ENCODE results near the gene CCDC178.
A peak's percentile ranks its signal among the peaks of the same experiment; 100 is the strongest.
"Not testable (repeated sequence)": the region's sequence is repeated elsewhere in the genome, so short reads cannot be mapped to it uniquely, and the experiment has no call there.

CCDC178 gene

DNA sequence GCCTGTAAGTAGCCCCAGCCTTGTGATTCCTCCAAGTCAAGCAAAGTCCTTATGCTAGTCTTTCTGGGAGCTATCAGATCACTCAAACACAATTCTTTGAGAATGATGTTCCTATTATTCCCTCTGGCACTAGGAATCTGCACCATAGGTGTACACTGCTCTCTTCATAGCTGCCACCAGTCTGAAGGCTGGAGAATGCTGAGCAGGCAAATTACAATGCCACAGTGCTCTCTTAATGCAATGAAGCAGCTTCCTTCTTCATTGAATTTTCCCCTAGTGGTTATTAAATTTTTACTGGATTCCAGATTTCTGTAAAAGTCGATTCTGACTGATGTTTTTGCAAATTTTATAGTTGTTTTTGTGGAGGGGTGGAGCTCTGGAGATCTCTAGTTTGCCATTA lies 84.8 kb downstream of the CCDC178 start:
- DNase-seq = no peak

GRCh38 chr18:33355263-33355662 lies 85.3 kb downstream of the CCDC178 start:
- DNase-seq = no peak

GRCh38 chr18:33350256-33350655 lies 90.3 kb downstream of the CCDC178 start:
- DNase-seq = no peak

- not testable (repeated sequence) for DNase-seq
Observed at GRCh38 chr18:33339733-33340132, 100.8 kb downstream of the CCDC178 start.

GRCh38 chr18:33334781-33335180 lies 105.7 kb downstream of the CCDC178 start:
- DNase-seq = no peak

DNA sequence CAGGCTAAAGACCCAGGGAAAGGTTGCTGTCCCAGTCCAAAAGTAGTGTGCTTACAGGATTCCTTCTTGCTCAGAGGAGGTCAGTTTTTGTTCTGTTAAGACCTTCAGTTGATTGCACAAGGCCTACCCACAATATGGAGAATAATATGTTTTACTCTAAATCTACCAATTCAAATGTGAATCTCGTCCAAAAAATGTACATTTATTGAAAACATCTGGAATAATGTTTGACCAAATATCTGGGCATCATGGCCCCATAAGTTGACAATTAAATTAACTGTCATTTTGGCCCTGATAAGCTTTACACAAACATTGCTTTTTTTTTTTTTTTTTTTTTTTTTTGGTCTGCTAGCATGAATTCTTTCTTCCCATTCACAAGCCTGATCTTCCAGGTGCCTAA lies 109.8 kb downstream of the CCDC178 start:
- DNase-seq = no peak

GRCh38 chr18:33326975-33327374 lies 113.5 kb downstream of the CCDC178 start:
- no peak for DNase-seq

- no peak for DNase-seq
Observed at GRCh38 chr18:33317640-33318039, 122.9 kb downstream of the CCDC178 start.

- DNase-seq = no peak
Observed at GRCh38 chr18:33316146-33316587, 124.4 kb downstream of the CCDC178 start.

DNA sequence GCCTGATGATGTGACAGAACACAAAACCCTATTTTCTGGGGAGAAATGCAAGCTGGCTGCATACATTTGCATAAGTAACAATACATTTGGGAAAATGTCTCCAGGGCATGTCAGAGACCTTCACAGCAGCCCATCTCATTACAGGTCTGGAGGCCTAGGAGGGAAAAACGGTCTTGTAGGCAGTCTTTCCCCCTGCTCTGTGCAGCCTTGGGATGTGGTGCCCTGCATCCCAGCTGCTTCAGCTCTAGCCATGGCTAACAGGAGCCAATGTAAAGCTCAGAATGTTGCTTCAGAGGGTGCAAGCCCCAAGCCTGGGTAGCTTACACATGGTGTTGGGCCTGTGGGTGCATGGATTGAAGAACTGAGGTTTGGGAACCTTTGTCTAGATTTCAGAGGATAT lies 133.0 kb downstream of the CCDC178 start:
- DNase-seq = no peak

GRCh38 chr18:33304277-33304676 lies 136.2 kb downstream of the CCDC178 start:
- no peak for DNase-seq

- no peak for DNase-seq
Observed at GRCh38 chr18:33291539-33291938, 149.0 kb downstream of the CCDC178 start.

DNA sequence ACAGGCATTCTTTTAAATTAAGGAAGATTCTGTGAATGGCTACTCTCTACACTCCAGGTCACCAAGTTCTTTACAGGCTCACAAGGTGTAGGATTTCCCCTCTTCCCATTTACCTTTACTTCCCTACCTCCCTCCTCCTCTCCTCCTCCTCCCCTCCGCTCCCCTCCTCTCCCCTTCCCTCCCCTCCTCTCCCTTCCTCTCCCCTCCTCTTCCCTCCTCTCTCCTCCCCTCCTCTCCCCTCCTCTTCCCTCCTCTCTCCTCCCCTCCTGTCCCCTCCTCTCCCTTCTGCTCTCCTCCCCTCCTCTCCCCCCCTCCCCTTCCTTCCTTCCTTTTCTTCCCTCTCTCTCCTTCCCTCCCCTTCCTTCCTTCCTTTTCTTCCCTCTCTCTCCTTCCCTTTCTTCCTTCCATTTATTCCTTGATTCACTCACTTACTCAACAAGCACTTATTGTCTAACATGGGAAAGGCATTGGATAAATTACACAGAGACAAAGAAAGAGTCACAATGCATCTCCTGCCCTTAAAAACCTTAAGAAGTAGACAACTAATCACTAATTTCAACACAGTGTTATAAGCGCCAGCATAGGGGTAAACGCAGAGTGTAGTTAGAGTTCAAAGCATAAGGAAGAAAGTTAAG lies 152.3 kb downstream of the CCDC178 start:
- DNase-seq = no peak

- no peak for DNase-seq
Observed at GRCh38 chr18:33282709-33283333, 157.7 kb downstream of the CCDC178 start.

- DNase-seq = no peak
Observed at GRCh38 chr18:33282142-33282541, 158.4 kb downstream of the CCDC178 start.

- no peak for DNase-seq
Observed at GRCh38 chr18:33277431-33277830, 163.1 kb downstream of the CCDC178 start.

GRCh38 chr18:33275843-33276242 lies 164.7 kb downstream of the CCDC178 start:
- DNase-seq = no peak

GRCh38 chr18:33270297-33270696 lies 170.2 kb downstream of the CCDC178 start:
- no peak for DNase-seq

GRCh38 chr18:33269223-33269622 lies 171.3 kb downstream of the CCDC178 start:
- no peak for DNase-seq

GRCh38 chr18:33264566-33264965 lies 176.0 kb downstream of the CCDC178 start:
- DNase-seq = no peak

DNA sequence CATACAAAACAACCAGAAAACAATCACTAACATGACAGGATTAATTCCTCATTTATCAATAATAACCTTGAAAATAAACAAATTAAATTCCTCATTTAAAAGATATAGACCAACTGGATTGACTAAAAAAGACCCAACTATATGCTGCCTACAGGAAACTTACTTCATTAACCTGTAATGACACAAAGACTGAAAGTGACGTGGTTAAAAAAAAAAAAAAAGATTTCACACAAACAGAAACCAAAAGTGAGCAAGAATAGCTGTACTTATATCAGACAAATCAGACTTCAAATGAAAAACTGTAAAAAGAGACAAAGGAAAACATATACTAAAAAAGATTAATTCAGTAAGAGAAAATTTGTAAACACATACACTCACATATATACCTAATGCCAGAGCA lies 201.2 kb downstream of the CCDC178 start:
- DNase-seq = no peak

- no peak for DNase-seq
Observed at GRCh38 chr18:33232318-33232626, 208.2 kb downstream of the CCDC178 start.

DNA sequence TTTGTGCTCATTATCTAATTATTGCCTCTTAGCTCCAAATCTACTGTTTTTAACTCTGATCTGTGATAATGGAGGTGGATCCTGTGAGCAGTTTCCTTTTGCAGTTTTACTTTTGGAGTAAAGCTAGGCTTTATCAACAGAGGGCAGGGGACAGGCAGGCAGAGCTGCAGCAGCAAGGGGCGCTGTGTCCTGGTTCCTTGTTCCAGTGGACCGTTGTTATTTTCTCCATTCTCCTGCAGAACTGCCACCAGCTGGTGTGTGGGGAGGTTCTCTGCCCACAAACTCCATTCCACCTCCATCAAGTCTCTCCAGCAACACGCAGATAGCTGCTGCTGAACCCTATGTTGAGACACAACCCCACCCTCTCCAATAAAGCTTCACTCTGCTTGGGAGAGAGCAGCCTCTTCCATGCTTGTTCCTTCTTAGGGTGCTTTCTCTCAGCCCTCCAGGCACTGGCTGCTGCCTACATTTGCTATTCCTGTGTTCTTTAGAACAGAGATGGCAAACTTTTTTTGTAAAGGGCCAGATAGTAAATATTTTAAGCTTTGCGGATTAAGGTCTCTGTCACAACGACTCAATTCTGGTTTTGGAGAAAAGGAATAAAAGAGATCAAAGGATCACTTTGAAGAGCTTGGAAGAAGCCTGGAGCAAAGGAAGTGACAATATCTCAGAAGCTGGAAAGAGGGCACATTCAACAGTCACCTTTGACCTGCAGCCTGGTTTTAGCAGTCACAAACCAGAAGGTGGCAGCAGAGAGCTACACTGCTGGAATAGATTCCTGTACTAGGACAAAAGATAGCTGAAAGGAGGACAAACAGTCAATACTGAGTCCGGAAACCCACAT lies 208.8 kb downstream of the CCDC178 start:
- peak; percentile 3 for DNase-seq

DNA sequence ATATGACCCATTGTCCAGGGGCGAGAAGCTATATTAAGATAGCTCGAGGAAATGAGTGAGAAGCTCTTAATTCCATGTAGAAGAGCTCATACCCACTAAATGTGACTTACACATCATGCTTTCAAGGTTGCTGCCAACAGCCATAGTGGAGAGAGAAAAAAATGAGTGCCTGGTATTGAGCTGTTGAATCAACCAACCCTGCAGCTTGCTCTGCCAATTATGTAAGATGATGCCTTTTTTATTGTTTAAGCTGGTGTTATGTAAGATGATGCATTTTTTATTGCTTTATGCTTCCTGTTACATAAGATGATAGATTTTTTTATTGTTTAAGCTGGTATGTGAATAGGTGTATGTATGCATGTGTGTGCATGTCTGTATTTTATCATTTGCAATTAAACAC lies 228.2 kb downstream of the CCDC178 start:
- no peak for DNase-seq
